SU-DHL-6 (cell line): ENCODE results near the gene CDH23.

Experiments
- EZH2phosphoT487 ChIP-seq: fragments of 200-600 bp; sonication (generic), shearing (Covaris generic); conservative IDR thresholded peaks from 2 replicates; pipeline ENCODE4 v1.6.1; 2018; ENCODE audit warnings: mild to moderate bottlenecking, antibody characterized with exemption, low read length, moderate library complexity, mixed read lengths
- TF ChIP-seq, protein P1 (sequence below): fragments of 200-600 bp; sonication (generic); IDR thresholded peaks from one replicate; pipeline ENCODE4 v1.5.1; 2017; ENCODE audit warnings: antibody characterized with exemption, mild to moderate bottlenecking, low read length, moderate library complexity; ENCODE audit not compliant: insufficient read depth, poor library complexity, severe bottlenecking

DNA sequence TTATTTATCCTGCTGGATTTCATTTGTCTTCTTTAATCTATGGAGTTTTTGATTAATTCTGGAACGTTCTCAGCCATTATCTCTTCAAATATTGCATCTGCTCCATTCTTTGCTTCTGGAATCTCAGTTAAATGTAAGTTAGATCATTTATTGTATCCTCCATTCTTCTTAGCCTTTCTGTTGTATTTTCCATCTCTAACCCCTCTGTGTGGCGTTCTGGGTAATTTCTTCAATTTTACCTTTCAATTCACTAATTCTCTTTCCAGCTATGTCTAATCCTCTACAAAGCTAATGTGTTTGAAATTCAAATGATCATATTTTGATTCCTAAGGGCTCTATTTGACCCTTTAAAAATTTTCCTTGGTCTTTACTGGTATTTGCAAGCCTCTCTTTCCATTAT is 92.4 kb downstream of the CDH23 start:
- TF ChIP-seq, protein P1, sequence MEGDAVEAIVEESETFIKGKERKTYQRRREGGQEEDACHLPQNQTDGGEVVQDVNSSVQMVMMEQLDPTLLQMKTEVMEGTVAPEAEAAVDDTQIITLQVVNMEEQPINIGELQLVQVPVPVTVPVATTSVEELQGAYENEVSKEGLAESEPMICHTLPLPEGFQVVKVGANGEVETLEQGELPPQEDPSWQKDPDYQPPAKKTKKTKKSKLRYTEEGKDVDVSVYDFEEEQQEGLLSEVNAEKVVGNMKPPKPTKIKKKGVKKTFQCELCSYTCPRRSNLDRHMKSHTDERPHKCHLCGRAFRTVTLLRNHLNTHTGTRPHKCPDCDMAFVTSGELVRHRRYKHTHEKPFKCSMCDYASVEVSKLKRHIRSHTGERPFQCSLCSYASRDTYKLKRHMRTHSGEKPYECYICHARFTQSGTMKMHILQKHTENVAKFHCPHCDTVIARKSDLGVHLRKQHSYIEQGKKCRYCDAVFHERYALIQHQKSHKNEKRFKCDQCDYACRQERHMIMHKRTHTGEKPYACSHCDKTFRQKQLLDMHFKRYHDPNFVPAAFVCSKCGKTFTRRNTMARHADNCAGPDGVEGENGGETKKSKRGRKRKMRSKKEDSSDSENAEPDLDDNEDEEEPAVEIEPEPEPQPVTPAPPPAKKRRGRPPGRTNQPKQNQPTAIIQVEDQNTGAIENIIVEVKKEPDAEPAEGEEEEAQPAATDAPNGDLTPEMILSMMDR: no peak
- no peak for TF ChIP-seq EZH2phosphoT487
